SK-N-SH treated with all-trans-retinoic acid at 6 μM for 48 hours (cell line): Measurements from ENCODE around the gene QPCT.

ENCODE experiments used
- ARNTL ChIP-seq: fragments of 450-650 bp; formaldehyde crosslinking; IDR thresholded peaks from 2 replicates; pipeline ENCODE4 v1.5.0; 2020; ENCODE audit warnings: low read depth, mild to moderate bottlenecking, moderate library complexity, borderline replicate concordance
- SNAI2 ChIP-seq: fragments of 250-450 bp; sonication (Bioruptor Pico); IDR thresholded peaks from 2 replicates; pipeline ENCODE4 v1.5.0; 2020; ENCODE audit warnings: mild to moderate bottlenecking, moderate library complexity
- ZFP3 ChIP-seq: fragments of 250-450 bp; sonication (Bioruptor Pico); IDR thresholded peaks from 2 replicates; pipeline ENCODE4 v1.5.0; 2020; ENCODE audit warnings: mild to moderate bottlenecking, moderate library complexity
- ZNF70 ChIP-seq: fragments of 450-650 bp; formaldehyde crosslinking; IDR thresholded peaks from 2 replicates; pipeline ENCODE4 v1.5.0; 2020; ENCODE audit warnings: mild to moderate bottlenecking, moderate library complexity
- TF ChIP-seq, protein P1 (sequence below): fragments of 250-450 bp; sonication (Bioruptor Pico); IDR thresholded peaks from 2 replicates; pipeline ENCODE4 v1.8.0; 2021; ENCODE audit warnings: low read depth, mild to moderate bottlenecking, moderate library complexity, borderline replicate concordance
- TF ChIP-seq, protein P2 (sequence below): fragments of 250-450 bp; sonication (Bioruptor Pico); IDR thresholded peaks from 2 replicates; pipeline ENCODE4 v1.8.0; 2020; ENCODE audit warnings: mild to moderate bottlenecking, moderate library complexity, borderline replicate concordance
- TF ChIP-seq, protein P3 (sequence below): fragments of 250-450 bp; sonication (Bioruptor Pico); IDR thresholded peaks from 2 replicates; pipeline ENCODE4 v1.5.1; 2020; ENCODE audit warnings: low read depth, mild to moderate bottlenecking, moderate library complexity

- TF ChIP-seq ZFP3 (CRISPR knock-in tag) (no peak), ZNF70 (CRISPR knock-in tag) (no peak), ARNTL (CRISPR knock-in tag) (no peak), SNAI2 (CRISPR knock-in tag) (no peak)
- TF ChIP-seq, protein P1, sequence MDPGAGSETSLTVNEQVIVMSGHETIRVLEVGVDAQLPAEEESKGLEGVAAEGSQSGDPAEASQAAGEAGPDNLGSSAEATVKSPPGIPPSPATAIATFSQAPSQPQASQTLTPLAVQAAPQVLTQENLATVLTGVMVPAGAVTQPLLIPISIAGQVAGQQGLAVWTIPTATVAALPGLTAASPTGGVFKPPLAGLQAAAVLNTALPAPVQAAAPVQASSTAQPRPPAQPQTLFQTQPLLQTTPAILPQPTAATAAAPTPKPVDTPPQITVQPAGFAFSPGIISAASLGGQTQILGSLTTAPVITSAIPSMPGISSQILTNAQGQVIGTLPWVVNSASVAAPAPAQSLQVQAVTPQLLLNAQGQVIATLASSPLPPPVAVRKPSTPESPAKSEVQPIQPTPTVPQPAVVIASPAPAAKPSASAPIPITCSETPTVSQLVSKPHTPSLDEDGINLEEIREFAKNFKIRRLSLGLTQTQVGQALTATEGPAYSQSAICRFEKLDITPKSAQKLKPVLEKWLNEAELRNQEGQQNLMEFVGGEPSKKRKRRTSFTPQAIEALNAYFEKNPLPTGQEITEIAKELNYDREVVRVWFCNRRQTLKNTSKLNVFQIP (CRISPR knock-in tag) = no peak
- TF ChIP-seq, protein P2, sequence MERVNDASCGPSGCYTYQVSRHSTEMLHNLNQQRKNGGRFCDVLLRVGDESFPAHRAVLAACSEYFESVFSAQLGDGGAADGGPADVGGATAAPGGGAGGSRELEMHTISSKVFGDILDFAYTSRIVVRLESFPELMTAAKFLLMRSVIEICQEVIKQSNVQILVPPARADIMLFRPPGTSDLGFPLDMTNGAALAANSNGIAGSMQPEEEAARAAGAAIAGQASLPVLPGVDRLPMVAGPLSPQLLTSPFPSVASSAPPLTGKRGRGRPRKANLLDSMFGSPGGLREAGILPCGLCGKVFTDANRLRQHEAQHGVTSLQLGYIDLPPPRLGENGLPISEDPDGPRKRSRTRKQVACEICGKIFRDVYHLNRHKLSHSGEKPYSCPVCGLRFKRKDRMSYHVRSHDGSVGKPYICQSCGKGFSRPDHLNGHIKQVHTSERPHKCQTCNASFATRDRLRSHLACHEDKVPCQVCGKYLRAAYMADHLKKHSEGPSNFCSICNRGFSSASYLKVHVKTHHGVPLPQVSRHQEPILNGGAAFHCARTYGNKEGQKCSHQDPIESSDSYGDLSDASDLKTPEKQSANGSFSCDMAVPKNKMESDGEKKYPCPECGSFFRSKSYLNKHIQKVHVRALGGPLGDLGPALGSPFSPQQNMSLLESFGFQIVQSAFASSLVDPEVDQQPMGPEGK = no peak
- TF ChIP-seq, protein P3, sequence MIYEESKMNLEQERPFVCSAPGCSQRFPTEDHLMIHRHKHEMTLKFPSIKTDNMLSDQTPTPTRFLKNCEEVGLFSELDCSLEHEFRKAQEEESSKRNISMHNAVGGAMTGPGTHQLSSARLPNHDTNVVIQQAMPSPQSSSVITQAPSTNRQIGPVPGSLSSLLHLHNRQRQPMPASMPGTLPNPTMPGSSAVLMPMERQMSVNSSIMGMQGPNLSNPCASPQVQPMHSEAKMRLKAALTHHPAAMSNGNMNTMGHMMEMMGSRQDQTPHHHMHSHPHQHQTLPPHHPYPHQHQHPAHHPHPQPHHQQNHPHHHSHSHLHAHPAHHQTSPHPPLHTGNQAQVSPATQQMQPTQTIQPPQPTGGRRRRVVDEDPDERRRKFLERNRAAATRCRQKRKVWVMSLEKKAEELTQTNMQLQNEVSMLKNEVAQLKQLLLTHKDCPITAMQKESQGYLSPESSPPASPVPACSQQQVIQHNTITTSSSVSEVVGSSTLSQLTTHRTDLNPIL = no peak
Measured at GRCh38 chr2:37372000-37372399, 27.6 kb downstream of the QPCT start.
